ENCODE data around the gene DROSHA. TPM values are rescaled to one million over a fixed set of nuclear protein-coding genes. Genes with fewer than 3 reads are reported as not detected.

DROSHA gene
- total and polyA plus RNA-seq, 2 experiments from 2014 or later = 25.3 to 40.8 TPM

GRCh38 chr5:31485376-31486207 is 46.3 kb downstream of the DROSHA start:
- Histone ChIP-seq H3K36me3 (replicated peaks; ENCODE audit: insufficient read depth, low read depth) (no peaks in the 10 kb centered on the region), H2AFZ (no peak overlapping the region), H4K20me1 (ENCODE audit: insufficient read depth, poor library complexity, severe bottlenecking) (no peaks in the 10 kb centered on the region), H3K27me3 (no peaks in the 10 kb centered on the region), H3K79me2 (no peaks in the 10 kb centered on the region), H3K27ac (peak overlapping the region; percentile 64), H3K4me2 (no peak overlapping the region), H3K4me1 (ENCODE audit: insufficient read depth) (peaks cover 6% of the 10 kb centered on the region), H3K9me2 (replicated peaks; ENCODE audit: insufficient read depth) (no peaks in the 10 kb centered on the region), H3K9me3 (ENCODE audit: low read depth) (no peaks in the 10 kb centered on the region), H3K4me3 (no peak overlapping the region)
- WGBS (ENCODE audit: low lambda C conversion rate, missing lambda C conversion rate) = 76% methylated on average over 7 of the region's 7 CpGs
- no peak for TF ChIP-seq EZH2 (IDR thresholded peaks at IDR 0.05; ENCODE audit: borderline replicate concordance)
- TF ChIP-seq EZH2phosphoT487 (IDR thresholded peaks at IDR 0.05; ENCODE audit: low read depth, severe bottlenecking, unreplicated experiment) = no peak
- TF ChIP-seq CTCF (IDR thresholded peaks at IDR 0.05; ENCODE audit: poor library complexity) = no peak
- no peak for DNase-seq (ENCODE audit: low spot score)

- Histone ChIP-seq H3K27me3 (no peaks in the 10 kb centered on the region), H3K4me3 (no peak overlapping the region), H2AFZ (no peak overlapping the region), H3K9me3 (ENCODE audit: low read depth) (no peaks in the 10 kb centered on the region), H3K36me3 (replicated peaks; ENCODE audit: insufficient read depth, low read depth) (no peaks in the 10 kb centered on the region), H3K27ac (no peak overlapping the region), H3K4me2 (no peak overlapping the region), H3K79me2 (no peaks in the 10 kb centered on the region), H4K20me1 (ENCODE audit: insufficient read depth, poor library complexity, severe bottlenecking) (no peaks in the 10 kb centered on the region), H3K9me2 (replicated peaks; ENCODE audit: insufficient read depth) (no peaks in the 10 kb centered on the region), H3K4me1 (ENCODE audit: insufficient read depth) (peaks cover 6% of the 10 kb centered on the region)
- 79% methylated on average over 3 of the region's 3 CpGs for whole genome bisulfite sequencing (ENCODE audit: low lambda C conversion rate, missing lambda C conversion rate)
- no peak for TF ChIP-seq EZH2 (IDR thresholded peaks at IDR 0.05; ENCODE audit: borderline replicate concordance)
- no peak for TF ChIP-seq CTCF (IDR thresholded peaks at IDR 0.05; ENCODE audit: poor library complexity)
- TF ChIP-seq EZH2phosphoT487 (IDR thresholded peaks at IDR 0.05; ENCODE audit: low read depth, severe bottlenecking, unreplicated experiment) = no peak
- DNase-seq (ENCODE audit: low spot score) = no peak
Observed at GRCh38 chr5:31481531-31482165, 50.2 kb downstream of the DROSHA start.

GRCh38 chr5:31479706-31480105 is 52.2 kb downstream of the DROSHA start:
- H3K4me1 ChIP-seq (ENCODE audit: insufficient read depth) = no peaks in the 10 kb centered on the region
- no peaks in the 10 kb centered on the region for H4K20me1 ChIP-seq (ENCODE audit: insufficient read depth, poor library complexity, severe bottlenecking)
- 95% methylated on average over 2 of the region's 2 CpGs for WGBS (ENCODE audit: low lambda C conversion rate, missing lambda C conversion rate)
- H3K79me2 ChIP-seq = no peaks in the 10 kb centered on the region
- no peak overlapping the region for H3K27ac ChIP-seq
- H3K36me3 ChIP-seq (replicated peaks; ENCODE audit: insufficient read depth, low read depth) = no peaks in the 10 kb centered on the region
- no peaks in the 10 kb centered on the region for H3K27me3 ChIP-seq
- no peaks in the 10 kb centered on the region for H3K9me3 ChIP-seq (ENCODE audit: low read depth)
- H3K4me3 ChIP-seq = no peak overlapping the region
- no peak for DNase-seq (ENCODE audit: low spot score)
- no peak overlapping the region for H3K4me2 ChIP-seq
- H3K9me2 ChIP-seq (replicated peaks; ENCODE audit: insufficient read depth) = no peaks in the 10 kb centered on the region
- TF ChIP-seq EZH2 (IDR thresholded peaks at IDR 0.05; ENCODE audit: borderline replicate concordance) (no peak), CTCF (IDR thresholded peaks at IDR 0.05; ENCODE audit: poor library complexity) (no peak), EZH2phosphoT487 (IDR thresholded peaks at IDR 0.05; ENCODE audit: low read depth, severe bottlenecking, unreplicated experiment) (no peak)
- no peak overlapping the region for H2AFZ ChIP-seq

Measured in hepatocyte (in vitro differentiated cells).